Measurements from ENCODE around the gene ZMYND8.
"Not testable (repeated sequence)": the region's sequence is repeated elsewhere in the genome, so short reads cannot be mapped to it uniquely, and the experiment has no call there.

The ZMYND8 gene

DNA sequence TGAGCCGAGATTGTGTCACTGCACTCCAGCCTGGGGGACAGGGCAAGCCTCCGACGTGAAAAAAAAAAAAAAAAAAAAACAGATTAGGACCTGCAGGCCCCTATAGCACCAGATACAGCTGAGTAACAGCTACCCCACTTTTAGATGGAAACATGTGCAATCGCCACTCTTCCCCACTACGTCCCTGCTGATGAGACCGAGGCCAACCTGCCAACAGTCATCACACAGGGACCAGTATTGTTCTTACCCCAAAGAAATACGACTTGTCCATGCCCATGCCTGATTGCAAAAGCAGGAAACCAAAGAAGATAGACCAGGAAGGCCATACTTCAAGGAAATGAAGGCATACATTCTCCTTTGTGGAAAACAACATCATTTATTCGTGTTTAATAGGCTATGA is 45.8 kb downstream of the ZMYND8 start:
- no peak for DNase-seq (ENCODE audit: low spot score)

DNA sequence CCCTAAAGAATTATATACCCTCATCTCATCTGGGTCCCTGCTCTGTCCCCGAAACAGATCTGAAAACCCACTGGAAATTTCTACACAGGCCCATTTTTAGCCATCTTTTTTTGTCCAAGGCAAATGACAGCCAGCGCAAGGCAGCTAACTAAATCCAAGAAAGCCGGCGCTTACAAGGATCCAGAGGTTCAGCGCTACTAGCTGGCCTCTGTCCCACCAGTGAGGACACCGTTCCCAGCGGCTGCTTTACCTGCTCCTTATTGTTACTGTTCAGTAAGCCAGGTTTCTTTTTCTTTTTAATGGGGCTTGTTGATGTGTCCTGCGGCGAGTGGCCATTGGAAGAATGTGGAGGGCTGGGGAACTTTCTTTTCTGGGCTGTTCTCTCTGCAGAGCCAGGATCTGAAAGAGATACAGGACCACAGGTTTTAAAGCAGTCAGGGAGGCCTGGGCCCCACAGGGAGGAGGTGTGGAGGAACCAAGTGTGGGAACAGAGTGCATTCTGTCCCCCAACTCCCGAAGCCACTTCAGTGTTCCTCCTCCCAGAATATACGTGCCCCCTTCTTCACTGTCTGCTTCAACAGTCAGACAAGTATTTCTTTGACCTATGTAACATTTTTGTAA is 46.6 kb downstream of the ZMYND8 start:
- no peak for DNase-seq (ENCODE audit: low spot score)

DNA sequence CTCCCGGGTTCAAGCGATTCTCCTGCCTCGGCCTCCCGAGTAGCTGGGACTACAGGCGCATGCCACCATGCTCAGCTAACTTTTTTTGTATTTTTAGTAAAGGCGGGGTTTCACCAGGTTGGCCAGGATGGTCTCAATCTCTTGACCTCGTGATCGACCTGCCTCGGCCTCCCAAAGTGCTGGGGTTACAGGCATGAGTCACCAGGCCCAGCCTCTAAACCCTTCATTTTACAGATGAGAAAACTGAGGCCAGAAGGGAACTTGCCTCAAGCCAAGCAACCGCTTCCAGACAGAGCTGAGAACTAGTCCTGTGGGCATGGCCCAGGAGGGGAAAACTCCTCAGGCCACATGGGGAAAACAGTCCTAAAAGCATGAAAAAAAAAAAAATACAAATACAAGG is 47.1 kb downstream of the ZMYND8 start:
- DNase-seq (ENCODE audit: low spot score), result no peak

DNA sequence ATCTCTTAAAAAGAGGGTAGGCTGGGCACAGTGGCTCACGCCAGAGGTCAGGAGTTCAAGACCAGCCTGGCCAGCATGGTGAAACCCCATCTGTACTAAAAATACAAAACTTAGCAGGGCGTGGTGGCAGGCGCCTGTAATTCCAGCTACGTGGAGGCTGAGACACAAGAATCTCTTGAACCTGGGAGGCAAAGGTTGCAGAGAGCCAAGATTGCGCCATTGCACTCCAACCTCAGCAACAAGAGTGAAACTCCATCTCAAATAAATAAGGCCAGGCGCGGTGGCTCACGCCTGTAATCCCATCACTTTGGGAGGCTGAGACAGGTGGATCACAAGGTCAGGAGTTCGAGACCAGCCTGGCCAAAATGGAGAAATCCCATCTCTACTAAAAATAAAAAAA is 48.9 kb downstream of the ZMYND8 start:
- DNase-seq (ENCODE audit: low spot score), result not testable (repeated sequence)

DNA sequence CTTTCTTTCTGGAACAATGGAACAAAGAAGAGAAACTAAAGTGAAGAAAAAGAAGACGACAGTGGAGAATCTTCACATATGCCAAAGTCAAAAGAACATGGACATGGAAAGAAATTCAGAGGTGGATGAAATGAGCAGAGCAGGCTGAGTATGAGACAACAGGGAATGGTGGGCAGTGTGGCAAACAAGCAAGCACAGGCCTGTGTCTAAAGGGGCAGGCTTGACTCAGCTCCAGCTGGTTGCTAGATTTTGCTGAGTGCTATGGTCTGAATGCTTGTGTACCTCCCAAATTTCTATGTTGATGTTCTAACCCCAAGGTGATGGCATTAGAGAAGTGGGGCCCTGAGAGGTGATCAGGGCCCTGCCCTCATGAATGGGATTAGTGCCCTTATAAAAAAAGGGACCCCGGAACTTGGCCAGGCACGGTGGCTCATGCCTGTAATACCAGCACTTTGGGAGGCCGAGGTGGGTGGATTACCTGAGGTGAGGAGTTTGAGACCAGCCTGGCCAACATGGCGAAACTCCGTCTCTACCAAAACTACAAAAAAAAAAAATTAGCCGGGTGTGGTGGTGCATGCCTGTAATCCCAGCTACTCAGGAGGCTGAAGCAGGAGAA is 49.6 kb downstream of the ZMYND8 start:
- no peak for DNase-seq (ENCODE audit: low spot score)

DNA sequence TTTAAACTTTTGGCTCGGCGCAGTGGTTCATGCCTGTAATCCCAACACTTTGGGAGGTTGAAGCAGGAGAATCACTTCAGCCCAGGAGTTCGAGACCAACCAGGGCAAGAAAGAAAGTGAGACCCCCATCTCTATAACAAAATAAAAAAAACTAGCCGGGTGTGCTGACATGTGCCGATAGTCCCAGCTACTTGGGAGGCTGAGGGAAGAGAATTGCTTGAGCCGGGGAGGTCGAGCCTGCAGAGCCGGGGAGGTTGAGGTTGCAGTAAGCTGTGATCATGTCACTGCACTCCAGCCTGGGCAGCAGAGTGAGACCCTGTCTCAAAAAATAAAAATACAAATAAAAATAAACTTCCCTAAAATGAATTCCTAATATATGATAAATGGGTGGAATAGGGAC is 50.4 kb downstream of the ZMYND8 start:
- DNase-seq (ENCODE audit: low spot score), result no peak

DNA sequence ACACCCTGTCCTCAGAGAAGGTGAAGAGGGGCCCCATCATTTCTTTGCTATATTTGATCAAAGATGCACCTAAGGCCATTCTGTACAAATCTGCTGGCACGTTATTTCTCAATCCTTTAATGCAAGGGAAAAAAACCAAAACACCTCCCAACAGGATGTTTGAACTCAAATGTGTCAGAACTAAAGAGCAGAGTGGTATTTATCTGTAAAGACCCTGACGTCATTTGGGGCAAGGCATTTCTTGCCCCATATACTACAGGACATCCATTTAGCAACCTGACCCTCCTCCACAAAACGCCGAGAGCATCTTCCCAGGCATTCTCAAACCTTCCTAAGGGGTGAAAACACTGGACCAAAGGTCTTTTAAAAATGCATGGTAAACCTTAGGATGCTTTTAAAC is 50.8 kb downstream of the ZMYND8 start:
- DNase-seq (ENCODE audit: low spot score), result no peak

DNA sequence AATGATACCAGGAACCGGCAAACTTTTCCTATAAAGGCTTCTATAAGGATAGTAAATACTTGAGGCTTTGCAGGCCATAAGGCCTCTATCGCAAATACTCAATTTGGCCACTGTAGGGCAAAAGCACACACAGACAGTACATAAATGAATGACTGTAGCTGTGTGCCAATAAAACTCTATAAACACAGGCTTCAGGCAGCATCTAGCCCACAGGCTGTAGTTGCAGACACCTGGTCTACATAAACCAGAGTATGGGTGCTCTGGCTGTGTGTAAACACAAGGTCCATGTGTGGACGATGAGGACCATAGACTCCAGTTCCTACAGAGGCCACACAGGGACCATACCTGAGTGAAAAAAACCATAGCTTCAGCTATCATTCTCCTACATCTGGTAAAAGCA is 52.2 kb downstream of the ZMYND8 start:
- no peak for DNase-seq (ENCODE audit: low spot score)

DNA sequence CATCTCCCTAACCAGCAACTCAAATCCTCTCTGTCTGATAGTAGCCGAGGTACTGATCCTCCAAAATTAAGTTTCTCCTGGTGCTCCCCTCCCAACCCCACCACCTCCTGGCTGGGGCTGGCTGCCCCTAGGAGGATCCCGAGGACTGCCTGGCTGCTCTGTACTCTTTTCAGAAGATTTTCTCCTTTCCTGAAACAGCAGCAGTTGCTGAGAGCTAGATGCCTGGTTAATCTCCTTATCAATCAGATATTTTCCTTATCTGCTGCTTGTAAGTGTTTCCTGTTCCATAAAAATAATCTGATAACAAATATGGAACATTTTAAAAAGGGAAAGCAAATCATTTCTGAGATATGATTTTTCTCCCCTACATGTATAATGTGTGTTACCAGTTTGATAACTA is 52.8 kb downstream of the ZMYND8 start:
- no peak for DNase-seq (ENCODE audit: low spot score)

DNA sequence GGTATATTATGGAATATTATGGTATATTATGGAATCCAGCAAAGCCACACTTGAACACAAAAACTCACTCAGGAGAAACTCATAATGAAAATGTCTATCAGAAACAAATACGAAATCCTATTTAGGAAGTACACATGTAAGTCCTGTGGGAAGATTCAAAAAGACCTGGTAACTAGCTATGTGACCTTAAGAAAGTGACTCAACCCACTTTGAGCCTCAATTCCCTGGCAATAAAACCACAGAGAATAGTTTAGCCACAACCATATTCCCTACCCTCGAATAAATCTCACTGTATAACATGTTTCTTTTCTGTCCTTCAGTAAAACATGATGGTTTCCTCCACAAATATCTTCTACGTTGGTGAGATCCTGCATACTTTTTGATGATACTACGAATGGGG is 56.4 kb downstream of the ZMYND8 start:
- DNase-seq (ENCODE audit: low spot score), result no peak

DNA sequence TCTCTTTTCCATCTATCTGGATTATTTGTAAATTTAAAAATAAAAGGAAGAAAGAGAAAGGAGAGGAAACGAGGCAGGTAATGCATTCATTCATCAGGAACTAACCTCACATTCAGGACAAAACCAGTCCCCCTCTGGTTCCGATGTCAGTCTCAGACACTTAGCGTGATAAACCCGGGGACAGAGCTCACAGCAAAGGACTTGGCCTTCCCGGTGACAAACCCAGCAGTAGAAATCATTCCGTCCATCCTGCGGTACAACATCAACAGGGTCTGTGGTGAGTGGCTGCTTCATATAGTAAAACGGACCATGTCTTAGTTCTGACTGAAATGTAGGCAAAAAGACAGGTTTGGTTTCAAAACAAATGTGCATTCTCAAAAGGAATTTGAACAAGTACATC is 57.9 kb downstream of the ZMYND8 start:
- DNase-seq (ENCODE audit: low spot score), result no peak

DNA sequence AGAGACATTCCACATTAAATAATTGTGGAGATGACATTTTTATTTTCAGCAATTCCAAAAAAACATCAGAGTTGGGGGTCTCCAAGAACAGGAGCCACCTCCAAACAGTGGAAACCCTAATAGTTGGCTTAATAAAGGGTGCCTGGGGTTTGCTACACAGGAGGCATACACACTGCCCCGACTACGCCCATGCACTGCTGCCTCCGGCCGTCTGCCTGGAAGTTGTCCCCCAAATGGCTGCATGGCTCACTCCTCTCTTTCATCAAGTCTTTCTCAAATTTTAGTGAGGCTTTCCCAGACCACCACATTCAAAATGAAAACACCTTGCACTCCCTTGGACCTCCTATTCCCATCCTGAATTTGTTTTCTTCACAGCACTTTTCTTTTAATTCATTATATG is 58.8 kb downstream of the ZMYND8 start:
- no peak for DNase-seq (ENCODE audit: low spot score)

DNA sequence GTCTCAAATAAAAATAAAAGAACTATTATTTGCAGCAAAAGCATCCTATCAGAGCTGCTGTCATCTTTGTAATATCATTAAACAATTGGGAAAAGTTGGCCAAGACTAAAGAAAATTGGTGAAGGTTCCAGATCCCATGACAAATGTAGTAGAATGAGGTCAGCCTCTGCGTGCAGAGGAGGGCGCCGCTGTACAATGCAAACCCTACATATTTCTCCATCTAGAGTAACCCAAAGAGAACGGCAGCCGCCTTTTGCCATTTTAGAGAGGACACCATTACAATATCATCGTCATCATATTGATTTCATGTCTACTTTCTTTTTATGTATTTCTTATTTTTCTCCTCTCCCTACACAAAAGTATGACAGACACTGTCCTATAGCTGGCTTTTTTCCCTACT is 59.5 kb downstream of the ZMYND8 start:
- peak; percentile 45 for DNase-seq (ENCODE audit: low spot score)

DNA sequence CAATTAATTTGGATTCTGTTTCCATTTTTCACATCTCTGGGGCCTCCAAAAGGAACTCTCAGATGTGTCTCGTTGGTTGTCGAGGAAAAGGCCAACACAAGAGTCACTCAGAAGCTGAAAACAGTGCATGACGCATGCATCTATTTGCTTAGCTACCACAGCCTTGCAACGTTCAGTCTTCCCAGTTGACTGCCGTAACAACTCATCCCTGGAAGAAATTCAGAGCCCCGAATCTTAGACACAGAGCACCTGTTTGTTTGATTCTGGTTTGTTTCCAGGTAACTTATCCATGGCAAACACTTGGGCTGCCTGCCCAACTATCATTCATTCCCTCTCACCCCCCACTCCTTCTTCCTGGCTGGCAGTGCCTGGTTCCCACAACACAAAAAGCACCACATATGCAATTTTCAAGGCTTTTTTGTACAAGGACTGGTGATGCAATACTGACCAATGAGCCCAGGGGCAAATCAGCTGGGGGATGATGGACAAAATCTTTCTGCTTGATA is 60.5 kb downstream of the ZMYND8 start:
- no peak for DNase-seq (ENCODE audit: low spot score)

DNA sequence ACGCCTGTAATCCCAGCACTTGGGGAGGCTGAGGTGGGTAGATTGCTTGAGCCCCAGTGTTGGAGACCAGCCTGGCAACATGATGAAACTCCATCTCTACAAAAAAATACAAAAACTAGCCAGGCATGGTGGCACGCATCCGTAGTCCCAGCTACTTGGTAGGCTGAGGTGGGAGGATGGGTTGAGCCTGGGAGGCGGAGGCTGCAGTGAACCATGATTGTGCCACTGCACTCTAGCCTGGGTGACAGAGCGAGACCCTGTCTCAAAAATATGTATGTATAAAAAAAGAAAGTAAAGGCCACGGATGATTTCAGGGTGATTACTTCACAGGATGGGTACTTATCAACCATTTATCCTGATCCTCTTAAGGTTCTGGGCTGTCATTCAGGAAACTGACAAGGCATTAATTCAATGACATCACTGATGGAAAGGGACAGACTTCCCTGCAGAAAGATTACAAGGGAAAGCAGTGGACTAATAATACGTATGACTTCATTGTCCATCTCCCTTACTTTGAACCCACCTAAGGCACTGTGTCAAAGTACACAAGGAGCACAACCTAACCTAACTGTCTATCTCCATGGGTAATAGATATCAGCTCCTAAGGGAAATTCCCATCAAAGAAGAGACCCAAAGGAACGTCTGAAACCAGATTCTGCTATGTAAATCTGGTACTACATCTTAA is 61.2 kb downstream of the ZMYND8 start:
- no peak for DNase-seq (ENCODE audit: low spot score)

DNA sequence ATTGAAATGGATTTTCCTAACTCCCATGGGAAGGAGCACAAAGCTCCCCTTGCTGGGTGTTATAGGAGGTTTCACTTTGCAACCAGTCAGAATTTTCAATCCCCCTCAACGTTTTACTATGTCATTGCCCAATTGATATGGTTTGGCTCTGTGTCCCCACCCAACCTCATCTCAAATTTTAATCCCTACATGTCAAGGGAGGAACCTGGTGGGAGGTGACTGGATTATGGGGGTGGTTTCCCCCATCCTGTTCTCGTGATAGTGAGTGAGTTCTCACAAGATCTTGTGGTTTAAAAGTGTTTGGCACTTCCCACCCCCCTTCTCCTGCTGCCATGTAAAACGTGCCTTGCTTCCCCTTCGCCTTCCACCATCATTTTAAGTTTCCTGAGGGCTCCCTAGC is 62.9 kb downstream of the ZMYND8 start:
- DNase-seq (ENCODE audit: low spot score), result peak; percentile 41

DNA sequence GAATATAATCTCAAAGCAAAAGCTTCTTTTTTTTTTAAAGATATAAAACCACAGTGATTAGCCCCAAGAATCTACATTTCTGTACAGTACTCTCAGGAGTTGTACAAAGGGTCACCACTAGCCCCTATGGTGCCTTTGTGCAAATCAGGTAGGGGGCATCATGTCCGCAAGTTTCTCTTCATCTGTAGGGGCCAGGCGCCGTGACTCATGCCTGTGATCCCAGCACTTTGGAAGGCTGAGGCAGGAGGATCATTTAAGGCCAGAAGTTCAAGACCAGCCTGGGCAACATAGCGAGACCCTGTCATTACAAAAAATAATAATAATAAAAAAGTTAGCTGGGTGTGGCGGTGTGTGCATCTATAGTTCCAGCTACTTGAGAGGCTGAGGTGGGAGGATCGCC is 63.9 kb downstream of the ZMYND8 start:
- no peak for DNase-seq (ENCODE audit: low spot score)

DNA sequence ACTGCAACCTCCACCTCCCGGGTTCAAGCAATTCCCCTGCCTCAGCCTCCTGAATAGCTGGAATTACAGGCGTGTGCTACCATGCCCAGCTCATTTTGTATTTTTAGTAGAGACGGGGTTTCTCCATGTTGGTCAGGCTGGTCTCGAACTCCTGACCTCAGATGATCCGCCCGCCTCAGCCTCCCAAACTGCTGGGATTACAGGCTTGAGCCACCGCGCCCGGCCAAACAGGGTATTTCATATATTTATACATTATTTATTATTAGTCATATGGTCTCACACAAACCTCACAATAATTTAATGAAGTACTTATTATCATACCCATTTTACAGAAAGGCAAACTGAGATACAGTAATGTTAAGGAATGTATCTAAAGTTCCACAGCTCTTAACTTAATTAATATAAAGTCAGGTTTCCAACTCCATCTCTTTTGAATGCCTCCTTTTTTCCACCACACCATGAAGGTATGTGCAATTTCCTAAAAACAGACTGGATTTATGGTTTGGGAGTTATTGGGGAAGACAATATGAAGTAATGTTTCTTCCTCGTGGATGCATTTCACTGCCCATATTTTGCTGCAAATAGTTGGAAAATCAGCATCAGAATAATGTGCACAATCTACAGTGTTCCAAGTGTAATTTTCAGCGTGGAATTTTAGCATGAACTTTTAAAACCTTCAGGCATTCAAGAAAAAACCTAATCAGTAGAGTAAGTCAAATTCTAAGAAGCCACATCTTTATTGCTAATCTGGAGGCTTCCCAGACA is 65.7 kb downstream of the ZMYND8 start:
- DNase-seq (ENCODE audit: low spot score), result no peak

DNA sequence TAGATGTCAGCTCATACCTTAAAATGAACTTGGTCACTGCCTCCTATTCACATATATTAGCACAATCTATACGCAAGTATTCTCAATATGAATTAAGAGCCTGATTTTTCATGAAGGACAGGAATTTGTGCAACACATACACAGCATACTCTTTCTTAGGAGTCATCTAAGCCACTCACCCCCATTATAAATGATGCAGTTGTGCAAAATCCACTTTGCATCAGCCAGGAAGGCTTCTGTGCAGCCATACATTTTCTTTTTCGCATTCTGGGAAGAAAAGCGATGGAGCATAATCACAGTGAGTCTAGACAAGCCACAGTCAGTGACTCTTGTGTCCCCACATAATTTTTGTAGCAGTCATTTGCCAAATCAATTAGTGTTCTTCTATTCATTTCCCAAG is 66.5 kb downstream of the ZMYND8 start:
- DNase-seq (ENCODE audit: low spot score), result no peak

DNA sequence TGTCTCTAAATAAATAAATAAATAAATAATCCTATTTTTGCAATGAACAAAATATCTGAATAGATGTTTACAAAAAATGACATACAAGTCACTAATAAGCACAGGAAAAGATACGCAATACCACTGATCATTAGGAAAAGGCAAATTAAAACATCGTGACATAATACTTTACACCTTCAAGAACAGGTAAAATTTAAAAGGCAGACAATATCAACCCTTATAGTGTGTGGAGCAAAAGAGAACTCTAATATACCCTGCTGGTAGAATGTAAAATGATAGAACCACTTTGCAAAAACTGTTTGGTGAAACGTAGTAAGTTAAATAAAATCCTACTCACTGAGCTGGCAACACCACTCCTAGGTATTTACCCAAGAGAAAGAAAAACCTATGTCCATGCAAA is 67.4 kb downstream of the ZMYND8 start:
- DNase-seq (ENCODE audit: low spot score), result no peak

DNA sequence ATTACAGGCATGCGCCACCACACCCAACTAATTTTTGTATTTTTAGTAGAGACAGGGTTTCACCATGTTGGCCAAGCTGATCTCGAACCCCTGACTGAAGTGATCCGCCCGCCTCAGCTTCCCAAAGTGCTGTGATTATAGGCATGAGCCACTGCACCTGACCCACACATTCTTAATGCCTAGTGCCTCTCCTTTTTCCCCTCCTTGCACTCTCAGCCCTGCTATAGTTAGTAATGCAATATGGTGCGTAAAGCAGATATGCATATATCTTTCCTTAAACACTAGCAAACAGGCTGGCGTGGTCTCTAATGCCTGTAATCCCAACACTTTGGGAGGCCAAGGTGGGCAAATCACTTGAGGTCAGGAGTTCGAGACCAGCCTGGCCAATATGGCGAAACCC is 68.0 kb downstream of the ZMYND8 start:
- DNase-seq (ENCODE audit: low spot score), result not testable (repeated sequence)

DNA sequence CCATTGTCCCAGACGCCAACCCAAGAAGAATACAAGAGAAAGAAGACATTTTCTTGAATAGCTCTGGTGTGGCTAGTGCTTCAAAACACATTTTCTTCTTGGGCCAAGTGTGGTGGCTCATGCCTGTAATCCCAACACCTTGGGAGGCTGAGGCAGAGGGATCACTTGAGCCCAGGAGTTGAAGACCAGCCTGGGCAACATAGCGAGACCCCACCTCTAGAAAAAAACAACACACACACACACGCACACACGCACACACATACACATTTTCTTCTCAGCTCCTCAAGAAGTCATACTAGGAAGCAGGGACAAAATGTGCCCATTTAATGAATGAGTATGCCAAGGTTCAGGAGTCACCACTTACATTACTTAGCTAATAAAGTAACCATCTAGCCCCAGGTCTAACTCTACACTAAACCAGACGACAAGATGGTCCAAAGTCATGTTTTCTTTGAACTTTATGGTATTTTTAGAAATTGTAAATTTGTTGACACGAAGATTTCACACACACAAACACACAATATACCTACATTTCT is 68.8 kb downstream of the ZMYND8 start:
- DNase-seq (ENCODE audit: low spot score), result no peak

DNA sequence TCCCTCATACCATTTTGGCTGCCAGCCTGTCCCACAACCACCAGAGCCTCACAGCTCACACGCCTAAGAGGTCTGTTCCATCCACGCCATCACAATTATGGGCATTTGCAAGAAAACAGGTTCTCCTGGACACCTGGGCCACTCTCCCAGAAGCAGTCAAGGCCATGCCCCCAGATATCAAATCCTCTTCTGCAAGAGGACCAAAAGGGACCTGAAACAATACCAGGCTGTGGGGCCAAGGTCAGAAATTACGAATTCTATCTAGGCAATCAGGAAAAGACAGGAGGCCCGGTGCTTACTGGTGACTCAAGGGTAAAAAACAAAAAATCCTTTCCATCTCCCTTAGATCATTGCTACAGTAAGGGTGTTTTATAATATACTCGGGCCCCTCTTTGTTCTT is 69.8 kb downstream of the ZMYND8 start:
- DNase-seq (ENCODE audit: low spot score), result no peak
